CD4-positive, alpha-beta T cell treated with Interleukin-17A for 1 hour (primary cell): ENCODE results near the gene KIAA1217.

ENCODE experiments used
- DNase-seq: peaks from one replicate; pipeline ENCODE4 v3.0.0-alpha.2; 2020

The KIAA1217 gene

GRCh38 chr10:24208661-24209431 lies at the start of gene KIAA1217:
KIAA1217 (plus strand) TSS chr10:24209138; CDS start chr10:24209194, 56 bp downstream.
- no peak for DNase-seq

DNA sequence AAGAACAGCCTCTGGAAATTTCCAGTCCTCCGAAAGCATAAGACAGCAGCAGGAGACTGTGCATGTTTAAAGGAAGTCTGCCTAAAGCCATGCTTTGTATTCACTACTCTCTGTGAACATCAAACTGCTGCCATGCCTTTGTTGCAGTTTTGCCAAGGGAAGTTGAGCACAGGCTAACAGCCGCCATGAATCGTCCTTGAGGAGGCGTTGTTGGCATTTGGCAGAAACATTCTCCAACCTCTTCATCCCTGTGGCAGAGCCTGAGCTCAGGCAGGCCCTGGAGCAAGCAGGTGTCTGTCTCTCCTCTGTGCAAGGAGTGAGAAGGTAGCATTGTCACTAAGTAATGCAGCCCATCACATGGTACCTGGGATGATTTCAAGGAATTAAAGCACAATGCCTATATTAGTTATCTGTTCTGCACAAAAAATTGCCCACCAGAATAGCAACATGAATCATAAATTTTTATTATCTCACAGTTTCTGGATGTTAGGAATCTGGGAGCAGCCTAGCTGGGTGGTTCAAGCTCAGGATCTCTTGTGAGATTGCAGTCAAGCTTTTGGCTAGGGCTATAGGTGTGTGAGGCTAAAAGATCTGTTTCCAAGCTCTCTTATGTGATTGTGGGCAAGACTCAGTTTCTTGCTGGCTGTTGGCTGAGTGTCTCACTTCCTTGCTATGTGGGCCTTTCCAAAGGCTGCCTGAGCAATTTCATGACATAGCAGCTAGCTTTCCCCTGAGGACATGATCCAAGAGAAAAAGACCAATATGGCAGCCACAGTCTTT lies 46.5 kb upstream of the KIAA1217 start:
- no peak for DNase-seq

- DNase-seq: no peak
Observed at GRCh38 chr10:24163485-24163884, 45.5 kb upstream of the KIAA1217 start.

DNA sequence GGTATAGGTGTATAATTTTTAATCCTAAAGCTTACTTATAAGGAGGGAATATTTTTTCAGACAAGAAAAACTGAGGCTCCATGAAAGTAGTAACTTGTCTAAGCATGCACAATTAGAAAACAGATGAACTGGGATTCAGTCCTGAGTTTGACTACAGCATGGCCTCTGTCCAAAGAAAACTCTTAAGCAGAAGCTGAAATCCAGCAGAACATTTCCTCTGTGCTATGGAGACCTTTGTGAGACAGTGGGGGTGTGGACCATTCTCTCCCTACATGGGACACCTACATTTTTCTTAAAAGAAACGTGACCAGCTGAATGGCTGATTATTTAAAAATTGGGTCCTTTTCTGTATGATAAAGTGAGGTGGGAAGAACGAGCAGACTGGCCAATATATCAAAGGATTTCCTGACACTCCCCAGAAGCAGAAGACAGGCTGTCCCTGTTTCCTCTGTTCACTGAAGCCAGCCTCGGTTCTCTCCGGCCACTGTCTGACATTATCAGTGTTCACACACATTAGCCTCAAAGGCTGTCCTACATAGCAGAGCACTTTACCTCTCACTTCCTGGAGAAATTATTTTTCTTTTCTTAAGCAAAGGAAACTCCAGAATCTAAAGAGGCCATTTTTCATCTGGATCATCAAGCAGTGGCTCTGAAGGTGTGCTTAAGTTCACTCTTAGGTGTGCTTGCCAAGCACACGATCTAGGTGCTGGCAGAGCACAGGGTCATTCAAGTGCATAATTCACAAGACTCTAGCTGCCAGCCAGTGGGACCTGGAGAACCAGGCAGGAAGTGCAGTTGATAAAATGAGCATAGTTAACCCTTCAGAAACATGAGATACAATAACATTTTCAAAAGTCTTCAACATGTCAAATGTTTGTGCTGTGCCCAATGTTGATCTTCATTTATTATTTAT lies 40.4 kb upstream of the KIAA1217 start:
- no peak for DNase-seq

GRCh38 chr10:24170199-24170598 lies 38.7 kb upstream of the KIAA1217 start:
- no peak for DNase-seq

GRCh38 chr10:24172909-24173308 lies 36.0 kb upstream of the KIAA1217 start:
- DNase-seq: no peak

GRCh38 chr10:24174014-24174413 lies 34.9 kb upstream of the KIAA1217 start:
- DNase-seq: no peak

- no peak for DNase-seq
Observed at GRCh38 chr10:24176658-24177057, 32.3 kb upstream of the KIAA1217 start.

DNA sequence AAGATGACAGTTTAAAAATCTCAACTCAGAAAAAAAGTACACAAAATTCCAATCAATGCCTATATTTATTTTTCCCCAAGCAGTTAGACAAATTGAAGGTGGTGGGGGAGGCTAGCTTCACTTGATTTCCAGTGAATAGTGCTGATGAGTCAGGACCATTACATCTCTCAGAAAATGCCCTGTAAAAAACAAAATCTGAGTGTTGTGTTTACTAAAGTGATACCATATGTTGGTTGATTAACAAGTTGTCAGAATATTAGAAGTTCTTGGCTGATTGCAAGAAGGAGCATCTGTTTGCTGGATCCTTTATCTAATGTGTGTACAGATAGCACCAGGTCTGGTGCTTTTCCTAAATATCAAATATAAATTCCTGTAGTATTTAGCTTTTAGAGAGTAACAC lies 31.3 kb upstream of the KIAA1217 start:
- no peak for DNase-seq

DNA sequence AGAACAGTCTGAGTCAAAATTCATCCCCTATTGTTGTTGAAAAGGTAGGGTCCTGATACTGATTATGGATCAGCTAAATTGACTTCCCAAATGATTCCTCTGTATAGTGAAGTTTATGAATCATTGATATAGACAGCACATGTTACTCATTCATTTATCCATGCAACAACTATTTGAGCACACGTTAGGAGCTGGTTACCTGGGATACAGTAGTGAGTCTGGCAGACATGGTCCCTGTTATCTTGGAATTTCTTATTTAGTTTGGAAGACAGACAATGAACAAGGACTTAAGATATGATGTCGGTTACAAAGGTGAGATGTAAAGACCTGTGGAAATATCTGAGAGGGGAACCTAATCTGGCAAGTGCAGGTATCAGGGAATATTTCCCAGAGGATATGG lies 28.0 kb upstream of the KIAA1217 start:
- no peak for DNase-seq

DNA sequence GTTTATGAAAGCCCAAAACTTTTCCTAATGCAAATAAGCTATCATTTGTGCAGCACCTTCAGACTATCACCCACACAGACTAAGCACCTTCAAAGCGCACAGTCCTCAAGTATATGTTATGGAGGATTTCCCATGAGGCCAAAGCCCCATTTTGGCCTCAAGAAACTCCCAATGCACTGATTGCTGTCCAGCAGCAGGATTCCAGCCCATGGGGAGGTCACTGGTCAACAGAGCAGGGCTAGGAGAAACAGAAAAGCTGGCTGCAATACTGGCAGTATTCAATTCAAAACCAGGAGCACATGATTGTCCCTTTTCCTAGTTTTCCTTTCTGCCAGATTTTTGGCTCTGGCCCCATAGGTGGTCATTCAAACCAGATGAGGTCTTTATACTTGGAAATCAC lies 24.5 kb upstream of the KIAA1217 start:
- no peak for DNase-seq

- no peak for DNase-seq
Observed at GRCh38 chr10:24193330-24193729, 15.6 kb upstream of the KIAA1217 start.

DNA sequence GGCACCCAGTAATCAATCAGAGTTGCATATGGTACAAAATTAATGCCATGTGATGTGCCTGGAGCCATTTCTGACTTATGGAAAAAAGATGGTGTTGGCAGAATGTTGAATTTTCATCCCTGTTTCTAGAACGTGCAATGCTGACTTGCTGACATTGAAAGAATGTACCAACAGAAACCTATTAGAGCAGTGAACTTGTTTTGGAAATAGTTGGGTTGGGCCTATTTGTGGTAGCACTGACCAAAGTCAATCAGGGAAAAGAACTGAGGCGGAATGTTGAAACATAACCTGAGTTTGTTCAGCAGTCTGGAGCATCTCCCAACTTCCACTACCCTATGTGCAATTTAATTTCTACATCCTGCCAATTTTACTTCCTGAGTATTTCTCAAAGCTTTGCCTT lies 11.7 kb upstream of the KIAA1217 start:
- no peak for DNase-seq

GRCh38 chr10:24201503-24202180 lies 7.3 kb upstream of the KIAA1217 start:
- no peak for DNase-seq

GRCh38 chr10:24202181-24202570 lies 6.8 kb upstream of the KIAA1217 start:
- DNase-seq: no peak

GRCh38 chr10:24205821-24206220 lies 3.1 kb upstream of the KIAA1217 start:
- no peak for DNase-seq

- DNase-seq: no peak
Observed at GRCh38 chr10:24206334-24206733, 2.6 kb upstream of the KIAA1217 start.

DNA sequence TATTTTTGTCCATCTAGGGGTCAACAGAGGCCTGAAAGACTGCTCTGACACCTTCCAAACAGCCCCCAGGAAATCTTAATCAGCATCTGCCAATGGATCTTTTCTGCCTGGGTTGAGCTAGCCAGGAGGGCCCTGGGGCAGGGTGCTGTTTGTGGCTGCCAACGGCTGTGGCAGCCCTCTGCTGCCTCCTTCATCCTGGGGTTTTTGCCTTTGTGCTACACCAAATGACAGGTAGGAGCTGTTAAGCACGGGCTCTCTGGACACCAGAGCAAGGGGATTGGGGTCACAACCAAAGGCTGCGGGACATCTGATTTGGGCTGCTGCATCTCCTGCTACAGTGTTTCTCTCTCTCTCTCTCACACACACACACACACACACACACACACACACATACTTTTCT lies 2.0 kb upstream of the KIAA1217 start:
- DNase-seq: no peak

DNA sequence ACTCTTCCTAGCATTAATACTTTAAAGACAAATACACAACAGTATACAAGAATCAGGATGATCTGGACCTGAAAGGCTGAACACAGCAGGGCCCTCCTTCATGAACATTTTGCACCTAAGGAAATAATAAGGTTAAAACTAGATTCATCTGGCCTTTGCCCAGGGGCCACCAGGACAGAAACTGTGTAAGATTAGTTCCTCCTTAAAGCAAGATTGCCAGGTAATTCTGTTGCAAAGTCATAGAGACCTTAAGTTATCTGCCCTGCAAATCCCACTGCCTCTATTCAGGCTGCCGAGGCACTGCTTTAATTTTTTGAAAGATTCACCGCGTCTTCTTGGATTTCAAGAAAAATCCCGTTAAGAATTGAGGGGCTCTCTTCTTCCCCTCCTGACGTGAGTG lies 1.6 kb upstream of the KIAA1217 start:
- DNase-seq: no peak

DNA sequence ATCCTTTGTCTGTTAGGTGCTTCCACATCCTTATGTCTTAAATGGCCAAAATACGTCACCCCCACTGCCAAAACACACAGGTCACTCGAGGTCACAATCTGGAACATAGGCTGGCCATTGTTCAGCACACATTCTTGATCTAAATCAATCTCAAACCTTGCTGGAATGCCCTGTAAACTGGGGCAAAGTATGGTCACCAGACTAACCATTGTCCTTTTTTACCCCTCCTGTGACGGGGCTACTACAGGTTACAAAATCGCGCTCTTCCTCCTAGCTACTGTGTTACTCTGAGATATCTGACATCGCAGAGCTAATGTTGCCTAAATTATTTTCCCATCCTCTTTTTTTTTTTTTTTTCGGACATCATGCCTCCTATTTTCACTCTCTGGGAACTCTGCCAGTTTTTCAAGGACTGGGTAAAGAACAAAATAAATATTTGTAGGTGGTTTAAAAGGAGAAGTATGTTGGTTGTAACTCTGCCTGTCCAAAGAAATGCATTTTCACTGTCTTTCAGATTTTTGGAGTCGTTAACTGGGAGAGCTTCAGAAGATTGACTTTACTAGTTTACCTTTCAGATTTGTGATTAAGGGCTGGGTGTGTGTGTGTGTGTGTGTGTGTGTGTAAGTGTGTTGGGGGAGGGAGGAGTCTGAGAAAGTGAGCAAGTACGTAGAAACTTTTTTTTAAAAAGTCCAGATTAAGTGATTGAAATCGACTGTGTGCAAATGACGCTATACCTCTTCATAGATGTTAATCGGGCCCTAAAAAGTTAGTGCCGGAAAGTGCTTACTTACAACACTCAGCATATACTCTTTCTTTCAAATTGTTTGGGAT lies 942 bp upstream of the KIAA1217 start:
- no peak for DNase-seq

DNA sequence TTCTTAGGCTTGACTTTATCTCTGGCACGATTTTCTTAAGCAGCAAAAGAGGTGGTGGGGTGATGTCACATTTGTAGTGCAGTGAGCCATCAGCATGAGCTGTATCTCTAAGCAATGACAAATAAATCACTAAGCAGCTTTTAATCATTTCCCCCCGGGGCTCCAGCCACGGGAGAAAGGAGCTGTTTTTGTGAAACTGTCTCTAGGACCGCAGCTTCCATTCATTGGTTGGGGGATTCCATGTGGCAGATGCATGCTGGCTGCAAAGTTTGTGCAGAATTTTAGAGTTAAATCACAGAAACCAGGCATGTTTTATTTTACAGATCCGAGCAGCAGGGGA lies 464 bp downstream of the KIAA1217 start:
- no peak for DNase-seq

GRCh38 chr10:24209946-24210491 lies 1.1 kb downstream of the KIAA1217 start:
- DNase-seq: no peak
